SK-N-MC (cell line): Measurements from ENCODE around the gene TIMM10B.

ENCODE experiments used
- EZH2 ChIP-seq: fragments of 200-600 bp; sonication (generic); IDR thresholded peaks from one replicate; pipeline ENCODE4 v1.6.1; 2017; ENCODE audit warnings: antibody characterized with exemption
- FOXP2 ChIP-seq: optimal IDR thresholded peaks from 2 replicates; pipeline ENCODE3; 2011; ENCODE audit warnings: mild to moderate bottlenecking, moderate library complexity; ENCODE audit not compliant: insufficient read depth; ENCODE audit errors: extremely low read length, control extremely low read depth
- POLR2AphosphoS5 ChIP-seq: IDR thresholded peaks from 2 replicates; pipeline ENCODE4 v1.6.1; 2012; ENCODE audit warnings: mild to moderate bottlenecking, low read depth, low read length, borderline replicate concordance

DNA sequence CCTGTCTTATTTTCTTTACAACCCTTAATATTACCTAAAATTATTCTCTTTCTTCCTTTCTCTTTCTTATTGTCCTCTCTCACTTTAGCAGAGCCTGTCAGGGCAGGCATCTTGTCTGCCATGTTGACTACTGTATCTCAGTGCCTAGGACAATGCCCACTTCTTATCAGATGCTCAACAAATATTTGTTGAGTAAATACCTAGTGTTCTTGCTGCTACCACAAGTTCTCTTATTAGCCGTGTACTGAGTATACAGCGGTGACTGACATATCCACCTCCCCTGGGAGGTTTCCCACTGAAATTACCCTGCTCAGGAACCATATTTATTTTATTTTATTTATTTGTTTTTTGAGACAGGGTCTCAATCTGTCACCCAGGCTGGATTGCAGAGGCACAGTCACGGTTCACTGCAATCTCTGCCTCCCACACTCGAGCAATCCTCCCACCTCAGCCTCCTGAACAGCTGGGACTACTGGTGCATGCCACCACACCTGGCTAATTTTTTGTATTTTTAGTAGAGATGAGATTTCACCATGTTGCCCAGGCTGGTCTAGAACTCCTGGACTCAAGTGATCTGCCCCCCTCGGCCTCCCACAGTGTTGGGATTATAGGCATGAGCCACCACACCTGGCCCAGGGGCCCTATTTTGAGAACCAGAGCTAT lies 47.2 kb upstream of the TIMM10B start:
- no peak for TF ChIP-seq POLR2AphosphoS5
- TF ChIP-seq EZH2: no peak
- no peak for TF ChIP-seq FOXP2
